ENCODE data around the gene HSPBAP1.

HSPBAP1 gene

GRCh38 chr3:122795674-122796195 lies 2.1 kb upstream of the HSPBAP1 start:
- TF ChIP-seq GATA3 (IDR thresholded peaks at IDR 0.05; ENCODE audit: low read depth, low read length) (no peak), GATA2 (IDR thresholded peaks at IDR 0.05; ENCODE audit: low read depth, low read length) (no peak)

- no peak for TF ChIP-seq GATA3 (IDR thresholded peaks at IDR 0.05; ENCODE audit: low read depth, low read length)
- no peak for TF ChIP-seq GATA2 (IDR thresholded peaks at IDR 0.05; ENCODE audit: low read depth, low read length)
These were observed 1.4 kb upstream of the HSPBAP1 start, which contains the start of gene SLC49A4 for GRCh38 chr3:122794779-122795673. Gene SLC49A4 (plus strand): TSS chr3:122795069. CDS start chr3:122795193, 124 bp downstream.

GRCh38 chr3:122794483-122794778 lies 800 bp upstream of the HSPBAP1 start:
- TF ChIP-seq GATA3 (IDR thresholded peaks at IDR 0.05; ENCODE audit: low read depth, low read length) = no peak
- TF ChIP-seq GATA2 (IDR thresholded peaks at IDR 0.05; ENCODE audit: low read depth, low read length) = no peak

GRCh38 chr3:122789585-122790273 lies 3.9 kb downstream of the HSPBAP1 start:
- TF ChIP-seq GATA3 (IDR thresholded peaks at IDR 0.05; ENCODE audit: low read depth, low read length) (no peak), GATA2 (IDR thresholded peaks at IDR 0.05; ENCODE audit: low read depth, low read length) (no peak)

GRCh38 chr3:122787872-122788271 lies 5.8 kb downstream of the HSPBAP1 start:
- TF ChIP-seq GATA3 (IDR thresholded peaks at IDR 0.05; ENCODE audit: low read depth, low read length) = no peak
- no peak for TF ChIP-seq GATA2 (IDR thresholded peaks at IDR 0.05; ENCODE audit: low read depth, low read length)

- TF ChIP-seq GATA2 (IDR thresholded peaks at IDR 0.05; ENCODE audit: low read depth, low read length) = no peak
- TF ChIP-seq GATA3 (IDR thresholded peaks at IDR 0.05; ENCODE audit: low read depth, low read length) = no peak
These were observed 7.6 kb downstream of the HSPBAP1 start for GRCh38 chr3:122786066-122786465.

- TF ChIP-seq GATA3 (IDR thresholded peaks at IDR 0.05; ENCODE audit: low read depth, low read length) = no peak
- no peak for TF ChIP-seq GATA2 (IDR thresholded peaks at IDR 0.05; ENCODE audit: low read depth, low read length)
These were observed 8.4 kb downstream of the HSPBAP1 start for GRCh38 chr3:122785231-122785630.

- TF ChIP-seq GATA2 (IDR thresholded peaks at IDR 0.05; ENCODE audit: low read depth, low read length) (no peak), GATA3 (IDR thresholded peaks at IDR 0.05; ENCODE audit: low read depth, low read length) (no peak)
These were observed 9.2 kb downstream of the HSPBAP1 start for GRCh38 chr3:122784436-122784835.

- no peak for TF ChIP-seq GATA3 (IDR thresholded peaks at IDR 0.05; ENCODE audit: low read depth, low read length)
- no peak for TF ChIP-seq GATA2 (IDR thresholded peaks at IDR 0.05; ENCODE audit: low read depth, low read length)
These were observed 10.8 kb downstream of the HSPBAP1 start for GRCh38 chr3:122782804-122783203.

- TF ChIP-seq GATA3 (IDR thresholded peaks at IDR 0.05; ENCODE audit: low read depth, low read length) (no peak), GATA2 (IDR thresholded peaks at IDR 0.05; ENCODE audit: low read depth, low read length) (no peak)
These were observed 16.1 kb downstream of the HSPBAP1 start for GRCh38 chr3:122777563-122777962.

- no peak for TF ChIP-seq GATA3 (IDR thresholded peaks at IDR 0.05; ENCODE audit: low read depth, low read length)
- TF ChIP-seq GATA2 (IDR thresholded peaks at IDR 0.05; ENCODE audit: low read depth, low read length) = no peak
These were observed 16.8 kb downstream of the HSPBAP1 start for GRCh38 chr3:122776675-122777468.

- no peak for TF ChIP-seq GATA2 (IDR thresholded peaks at IDR 0.05; ENCODE audit: low read depth, low read length)
- no peak for TF ChIP-seq GATA3 (IDR thresholded peaks at IDR 0.05; ENCODE audit: low read depth, low read length)
These were observed 19.1 kb downstream of the HSPBAP1 start for GRCh38 chr3:122774564-122774963.

- TF ChIP-seq GATA2 (IDR thresholded peaks at IDR 0.05; ENCODE audit: low read depth, low read length) (no peak), GATA3 (IDR thresholded peaks at IDR 0.05; ENCODE audit: low read depth, low read length) (no peak)
These were observed 19.6 kb downstream of the HSPBAP1 start for GRCh38 chr3:122773944-122774509.

- TF ChIP-seq GATA2 (IDR thresholded peaks at IDR 0.05; ENCODE audit: low read depth, low read length) (no peak), GATA3 (IDR thresholded peaks at IDR 0.05; ENCODE audit: low read depth, low read length) (no peak)
These were observed 20.8 kb downstream of the HSPBAP1 start for GRCh38 chr3:122772827-122773226.
